OCI-LY7 (cell line): ENCODE data around the gene FOSB.

Experiments used
- EZH2phosphoT487 ChIP-seq: fragments of 200-600 bp; sonication (generic); IDR thresholded peaks from 2 replicates; pipeline ENCODE4 v1.6.1; 2018; ENCODE audit warnings: low read depth, borderline replicate concordance, mild to moderate bottlenecking, mixed run types, antibody characterized with exemption, low read length, moderate library complexity, mixed read lengths
- TF ChIP-seq, protein P1 (sequence below): fragments of 200-600 bp; sonication (generic); conservative IDR thresholded peaks from 2 replicates; pipeline ENCODE4 v1.5.1; 2014; ENCODE audit warnings: mild to moderate bottlenecking, antibody characterized with exemption, low read length, moderate library complexity, mixed read lengths

DNA sequence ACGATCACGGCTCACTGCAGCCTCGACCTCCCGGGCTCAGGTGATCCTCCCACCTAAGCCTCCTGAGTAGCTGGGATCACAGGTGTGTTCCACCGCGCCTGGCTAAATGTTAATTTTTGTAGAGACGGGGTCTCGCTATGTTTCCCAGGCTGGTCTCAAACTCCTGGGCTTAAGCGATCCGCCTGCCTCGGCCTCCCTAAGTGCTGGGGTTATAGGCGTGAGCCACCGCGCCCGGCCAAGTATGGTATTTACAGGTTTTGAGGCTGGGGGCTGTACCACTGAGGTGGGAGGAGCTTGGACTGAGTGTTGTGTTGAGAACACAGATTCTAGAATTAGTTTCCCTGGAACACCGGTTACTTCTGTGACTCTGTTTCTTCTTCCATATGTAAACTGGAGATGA is 30.0 kb downstream of the FOSB start:
- TF ChIP-seq, protein P1, sequence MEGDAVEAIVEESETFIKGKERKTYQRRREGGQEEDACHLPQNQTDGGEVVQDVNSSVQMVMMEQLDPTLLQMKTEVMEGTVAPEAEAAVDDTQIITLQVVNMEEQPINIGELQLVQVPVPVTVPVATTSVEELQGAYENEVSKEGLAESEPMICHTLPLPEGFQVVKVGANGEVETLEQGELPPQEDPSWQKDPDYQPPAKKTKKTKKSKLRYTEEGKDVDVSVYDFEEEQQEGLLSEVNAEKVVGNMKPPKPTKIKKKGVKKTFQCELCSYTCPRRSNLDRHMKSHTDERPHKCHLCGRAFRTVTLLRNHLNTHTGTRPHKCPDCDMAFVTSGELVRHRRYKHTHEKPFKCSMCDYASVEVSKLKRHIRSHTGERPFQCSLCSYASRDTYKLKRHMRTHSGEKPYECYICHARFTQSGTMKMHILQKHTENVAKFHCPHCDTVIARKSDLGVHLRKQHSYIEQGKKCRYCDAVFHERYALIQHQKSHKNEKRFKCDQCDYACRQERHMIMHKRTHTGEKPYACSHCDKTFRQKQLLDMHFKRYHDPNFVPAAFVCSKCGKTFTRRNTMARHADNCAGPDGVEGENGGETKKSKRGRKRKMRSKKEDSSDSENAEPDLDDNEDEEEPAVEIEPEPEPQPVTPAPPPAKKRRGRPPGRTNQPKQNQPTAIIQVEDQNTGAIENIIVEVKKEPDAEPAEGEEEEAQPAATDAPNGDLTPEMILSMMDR: no peak
- TF ChIP-seq EZH2phosphoT487: no peak
